ENCODE data around the gene TMEM121.

TMEM121 gene

DNA sequence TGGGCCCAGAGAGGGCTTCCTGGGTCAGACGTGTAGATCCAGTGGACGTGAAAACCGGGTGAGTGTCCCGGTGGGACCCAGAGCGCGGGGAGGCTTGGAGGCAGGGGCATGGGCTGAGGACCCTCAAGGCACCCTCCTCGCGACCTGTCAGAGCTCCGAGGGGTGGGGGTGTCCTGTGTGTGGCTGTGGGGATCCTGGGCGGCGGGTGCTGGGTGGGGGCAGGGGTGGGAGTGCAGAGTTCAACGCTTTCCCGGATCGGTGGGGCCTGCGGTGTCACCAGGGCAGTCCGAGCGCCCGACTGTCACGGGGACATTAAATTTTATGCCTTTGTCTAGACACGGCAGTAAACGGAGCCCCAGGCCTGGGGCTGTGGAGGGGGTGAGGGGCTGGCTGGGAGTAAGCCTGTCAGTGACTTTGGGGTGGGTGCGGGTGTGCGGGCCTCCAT, 1.0 kb downstream of the TMEM121 start:
- H3K4me3 ChIP-seq (ENCODE audit: low read depth in 1 of 2, low read length in 2 of 2): peak overlapping the region; percentile 49 to 66
- no peaks in the 10 kb centered on the region for H3K9me3 ChIP-seq (ENCODE audit: low read length)
- H3K9ac ChIP-seq (ENCODE audit: low read length): no peak overlapping the region
- H3K27me3 ChIP-seq (ENCODE audit: control insufficient read depth in 1 of 2, insufficient read depth in 2 of 2, low read length in 2 of 2): peaks cover 0 to 25% of the 10 kb centered on the region in 2 donors
- H3K36me3 ChIP-seq (ENCODE audit: insufficient read depth, low read length): no peaks in the 10 kb centered on the region
- no peak overlapping the region for H3K27ac ChIP-seq (ENCODE audit: low read depth, low read length)
- peaks cover 4% of the 10 kb centered on the region for H3K4me1 ChIP-seq (ENCODE audit: insufficient read depth, low read length)

- H3K4me3 ChIP-seq (ENCODE audit: low read depth in 1 of 2, low read length in 2 of 2): peak overlapping the region; percentile 50 to 66
- H3K27me3 ChIP-seq (ENCODE audit: control insufficient read depth in 1 of 2, insufficient read depth in 2 of 2, low read length in 2 of 2): peaks cover 0 to 25% of the 10 kb centered on the region in 2 donors
- no peaks in the 10 kb centered on the region for H3K9me3 ChIP-seq (ENCODE audit: low read length)
- peaks cover 4% of the 10 kb centered on the region for H3K4me1 ChIP-seq (ENCODE audit: insufficient read depth, low read length)
- H3K27ac ChIP-seq (ENCODE audit: low read depth, low read length): peak overlapping the region; percentile 58
- H3K9ac ChIP-seq (ENCODE audit: low read length): no peak overlapping the region
- no peaks in the 10 kb centered on the region for H3K36me3 ChIP-seq (ENCODE audit: insufficient read depth, low read length)
Observed at GRCh38 chr14:105527826-105528585, 1.6 kb downstream of the TMEM121 start.

GRCh38 chr14:105528586-105529318, 2.4 kb downstream of the TMEM121 start:
- H3K4me3 ChIP-seq (ENCODE audit: low read depth in 1 of 2, low read length in 2 of 2): peak overlapping the region in 1 of 2 donors; percentile 16
- no peaks in the 10 kb centered on the region for H3K36me3 ChIP-seq (ENCODE audit: insufficient read depth, low read length)
- H3K4me1 ChIP-seq (ENCODE audit: insufficient read depth, low read length): peaks cover 4% of the 10 kb centered on the region
- H3K9me3 ChIP-seq (ENCODE audit: low read length): no peaks in the 10 kb centered on the region
- H3K27me3 ChIP-seq (ENCODE audit: control insufficient read depth in 1 of 2, insufficient read depth in 2 of 2, low read length in 2 of 2): peaks cover 0 to 25% of the 10 kb centered on the region in 2 donors
- H3K9ac ChIP-seq (ENCODE audit: low read length): no peak overlapping the region
- no peak overlapping the region for H3K27ac ChIP-seq (ENCODE audit: low read depth, low read length)

DNA sequence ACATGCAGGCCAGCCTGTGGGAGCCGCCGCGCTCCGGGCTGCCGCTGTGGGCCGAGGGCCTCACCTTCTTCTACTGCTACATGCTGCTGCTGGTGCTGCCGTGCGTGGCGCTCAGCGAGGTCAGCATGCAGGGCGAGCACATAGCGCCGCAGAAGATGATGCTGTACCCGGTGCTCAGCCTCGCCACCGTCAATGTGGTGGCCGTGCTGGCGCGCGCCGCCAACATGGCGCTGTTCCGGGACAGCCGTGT, 2.9 kb downstream of the TMEM121 start:
- Histone ChIP-seq H3K9ac (ENCODE audit: low read length) (no peak overlapping the region), H3K36me3 (ENCODE audit: insufficient read depth, low read length) (no peaks in the 10 kb centered on the region), H3K27me3 (ENCODE audit: control insufficient read depth in 1 of 2, insufficient read depth in 2 of 2, low read length in 2 of 2) (peaks cover 0 to 25% of the 10 kb centered on the region in 2 donors), H3K4me3 (ENCODE audit: low read depth in 1 of 2, low read length in 2 of 2) (no peak overlapping the region), H3K4me1 (ENCODE audit: insufficient read depth, low read length) (peaks cover 4% of the 10 kb centered on the region), H3K27ac (ENCODE audit: low read depth, low read length) (no peak overlapping the region), H3K9me3 (ENCODE audit: low read length) (no peaks in the 10 kb centered on the region)

DNA sequence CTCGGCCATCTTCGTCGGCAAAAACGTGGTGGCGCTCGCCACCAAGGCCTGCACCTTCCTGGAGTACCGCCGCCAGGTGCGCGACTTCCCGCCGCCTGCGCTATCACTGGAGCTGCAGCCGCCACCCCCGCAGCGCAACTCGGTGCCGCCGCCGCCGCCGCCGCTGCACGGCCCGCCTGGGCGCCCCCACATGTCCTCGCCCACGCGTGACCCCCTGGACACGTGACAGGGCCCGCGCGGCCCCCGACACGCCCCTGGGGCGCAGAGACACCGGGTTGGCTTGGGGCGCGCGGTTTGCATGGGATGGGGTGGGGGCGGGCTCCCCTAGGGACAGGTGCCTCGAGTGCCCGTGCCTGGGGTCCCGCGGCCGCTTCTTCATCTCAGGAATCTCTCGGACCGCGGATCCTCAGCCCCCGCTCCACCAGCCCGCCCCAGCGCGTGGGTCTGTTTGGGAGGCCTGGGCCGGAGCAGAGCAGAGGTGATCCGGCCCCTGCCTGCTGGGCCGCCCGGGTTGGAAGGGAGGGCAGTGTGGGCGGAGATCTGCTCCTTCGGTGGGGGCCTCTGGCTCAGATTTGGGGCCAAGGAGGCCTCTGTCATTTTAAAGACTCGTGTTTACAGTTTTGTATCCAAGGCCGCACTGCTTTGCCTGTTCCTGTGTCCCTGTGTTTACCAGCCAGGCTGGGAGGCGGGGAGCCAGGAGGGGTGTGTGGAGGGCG, 3.3 kb downstream of the TMEM121 start:
- Histone ChIP-seq H3K9me3 (ENCODE audit: low read length) (no peaks in the 10 kb centered on the region), H3K4me1 (ENCODE audit: insufficient read depth, low read length) (peaks cover 4% of the 10 kb centered on the region), H3K9ac (ENCODE audit: low read length) (no peak overlapping the region), H3K4me3 (ENCODE audit: low read depth in 1 of 2, low read length in 2 of 2) (no peak overlapping the region), H3K27me3 (ENCODE audit: control insufficient read depth in 1 of 2, insufficient read depth in 2 of 2, low read length in 2 of 2) (peaks cover 0 to 25% of the 10 kb centered on the region in 2 donors), H3K27ac (ENCODE audit: low read depth, low read length) (no peak overlapping the region), H3K36me3 (ENCODE audit: insufficient read depth, low read length) (no peaks in the 10 kb centered on the region)

DNA sequence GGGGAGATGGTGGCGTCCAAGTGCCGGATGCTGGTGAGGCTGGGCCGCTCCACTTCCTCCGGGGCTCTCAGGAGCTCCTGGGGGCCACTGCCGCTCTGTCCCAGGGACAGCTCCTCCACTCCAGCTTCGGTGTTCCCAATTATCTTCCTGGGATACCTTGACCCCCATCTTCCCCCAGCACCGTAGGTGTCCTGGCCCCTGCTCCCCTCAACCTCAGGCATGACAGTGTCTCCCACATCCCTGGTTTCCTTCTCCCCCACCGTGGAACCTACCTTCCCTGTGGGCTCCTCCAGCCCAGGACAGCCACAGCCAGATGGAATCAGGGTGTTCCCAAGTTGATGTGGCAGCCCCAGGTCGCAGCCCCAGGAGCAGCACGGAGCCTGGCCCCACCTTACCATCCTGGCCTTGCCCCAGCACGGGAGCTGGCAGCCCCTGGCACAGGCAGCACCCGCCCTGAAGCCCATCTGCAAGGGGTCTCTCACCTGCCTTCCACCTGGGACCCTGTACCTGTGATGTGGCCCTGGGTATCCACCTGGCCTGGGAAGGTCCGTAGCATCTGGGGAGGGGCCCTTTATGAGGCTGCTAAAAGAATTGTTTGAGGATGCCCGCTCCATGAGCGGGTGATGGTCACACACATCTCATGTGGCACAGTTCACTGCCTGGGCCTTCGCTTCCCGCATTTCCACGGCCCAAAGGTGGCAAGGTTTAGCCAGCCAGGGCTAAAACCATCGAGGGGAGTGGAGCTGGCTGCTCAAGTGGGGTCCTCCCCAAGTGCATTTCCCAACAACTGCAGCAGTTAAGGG, 4.1 kb downstream of the TMEM121 start:
- H3K27ac ChIP-seq (ENCODE audit: low read depth, low read length): no peak overlapping the region
- no peak overlapping the region for H3K4me3 ChIP-seq (ENCODE audit: low read depth in 1 of 2, low read length in 2 of 2)
- peaks cover 0 to 25% of the 10 kb centered on the region in 2 donors for H3K27me3 ChIP-seq (ENCODE audit: control insufficient read depth in 1 of 2, insufficient read depth in 2 of 2, low read length in 2 of 2)
- H3K9ac ChIP-seq (ENCODE audit: low read length): no peak overlapping the region
- H3K4me1 ChIP-seq (ENCODE audit: insufficient read depth, low read length): peaks cover 4% of the 10 kb centered on the region
- no peaks in the 10 kb centered on the region for H3K9me3 ChIP-seq (ENCODE audit: low read length)
- no peaks in the 10 kb centered on the region for H3K36me3 ChIP-seq (ENCODE audit: insufficient read depth, low read length)

GRCh38 chr14:105531088-105531893, 4.9 kb downstream of the TMEM121 start:
- no peaks in the 10 kb centered on the region for H3K36me3 ChIP-seq (ENCODE audit: insufficient read depth, low read length)
- H3K27ac ChIP-seq (ENCODE audit: low read depth, low read length): no peak overlapping the region
- H3K9ac ChIP-seq (ENCODE audit: low read length): no peak overlapping the region
- H3K27me3 ChIP-seq (ENCODE audit: control insufficient read depth in 1 of 2, insufficient read depth in 2 of 2, low read length in 2 of 2): peaks cover 0 to 25% of the 10 kb centered on the region in 2 donors
- H3K4me3 ChIP-seq (ENCODE audit: low read depth in 1 of 2, low read length in 2 of 2): no peak overlapping the region
- no peaks in the 10 kb centered on the region for H3K9me3 ChIP-seq (ENCODE audit: low read length)
- peaks cover 4% of the 10 kb centered on the region for H3K4me1 ChIP-seq (ENCODE audit: insufficient read depth, low read length)

- Histone ChIP-seq H3K9me3 (ENCODE audit: low read length) (no peaks in the 10 kb centered on the region), H3K4me3 (ENCODE audit: low read depth in 1 of 2, low read length in 2 of 2) (no peak overlapping the region), H3K4me1 (ENCODE audit: insufficient read depth, low read length) (peaks cover 4% of the 10 kb centered on the region), H3K9ac (ENCODE audit: low read length) (no peak overlapping the region), H3K36me3 (ENCODE audit: insufficient read depth, low read length) (no peaks in the 10 kb centered on the region), H3K27ac (ENCODE audit: low read depth, low read length) (no peak overlapping the region), H3K27me3 (ENCODE audit: control insufficient read depth in 1 of 2, insufficient read depth in 2 of 2, low read length in 2 of 2) (peaks cover 2 to 24% of the 10 kb centered on the region in 2 donors)
Observed at GRCh38 chr14:105531894-105532623, 5.7 kb downstream of the TMEM121 start.

DNA sequence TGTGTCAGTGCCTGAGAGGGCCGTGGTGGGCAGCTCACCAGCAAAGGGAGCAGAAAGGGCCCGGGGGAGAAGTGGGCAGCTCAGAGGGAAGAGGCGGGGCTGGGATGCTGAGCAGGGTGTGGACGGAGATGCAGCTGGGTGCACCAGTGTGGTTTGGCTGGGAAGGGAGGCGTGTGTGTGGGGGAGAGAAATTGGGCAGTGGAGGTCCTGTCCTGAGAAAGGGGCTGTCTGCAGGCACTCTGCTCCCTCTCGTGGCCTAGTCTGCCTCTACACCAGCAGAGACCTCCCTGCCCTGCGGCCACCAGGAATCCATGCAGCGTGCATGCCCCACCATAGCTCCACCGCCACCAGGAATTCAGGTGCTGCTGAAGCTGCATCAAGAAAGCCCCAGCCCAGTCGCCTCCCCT, 6.4 kb downstream of the TMEM121 start:
- Histone ChIP-seq H3K36me3 (ENCODE audit: insufficient read depth, low read length) (no peaks in the 10 kb centered on the region), H3K9ac (ENCODE audit: low read length) (no peak overlapping the region), H3K27ac (ENCODE audit: low read depth, low read length) (no peak overlapping the region), H3K4me1 (ENCODE audit: insufficient read depth, low read length) (peaks cover 3% of the 10 kb centered on the region), H3K4me3 (ENCODE audit: low read depth in 1 of 2, low read length in 2 of 2) (no peak overlapping the region), H3K9me3 (ENCODE audit: low read length) (no peaks in the 10 kb centered on the region), H3K27me3 (ENCODE audit: control insufficient read depth in 1 of 2, insufficient read depth in 2 of 2, low read length in 2 of 2) (peaks cover 9 to 24% of the 10 kb centered on the region in 2 donors)

DNA sequence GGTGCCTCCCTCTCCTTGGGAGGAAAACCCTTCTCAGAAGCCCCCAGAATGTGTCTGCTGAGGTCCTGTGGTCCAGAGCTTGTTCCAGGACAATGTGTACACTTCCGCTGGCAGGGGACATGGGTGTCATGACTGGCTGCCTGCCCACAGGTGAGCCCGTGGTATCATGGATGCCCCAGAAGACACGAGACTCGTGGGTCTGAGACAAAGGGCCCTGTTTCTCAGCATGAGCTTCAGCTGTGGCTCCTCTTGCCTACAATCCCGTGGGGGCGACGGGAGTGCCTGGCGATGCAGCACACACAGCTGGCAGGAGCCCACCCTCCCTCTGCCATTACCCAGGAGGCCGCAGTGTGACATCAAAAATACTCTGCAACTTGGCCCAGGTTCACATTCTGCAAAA, 7.0 kb downstream of the TMEM121 start:
- no peaks in the 10 kb centered on the region for H3K9me3 ChIP-seq (ENCODE audit: low read length)
- no peak overlapping the region for H3K27ac ChIP-seq (ENCODE audit: low read depth, low read length)
- H3K36me3 ChIP-seq (ENCODE audit: insufficient read depth, low read length): no peaks in the 10 kb centered on the region
- no peak overlapping the region for H3K9ac ChIP-seq (ENCODE audit: low read length)
- peaks cover 10 to 25% of the 10 kb centered on the region in 2 donors for H3K27me3 ChIP-seq (ENCODE audit: control insufficient read depth in 1 of 2, insufficient read depth in 2 of 2, low read length in 2 of 2)
- H3K4me3 ChIP-seq (ENCODE audit: low read depth in 1 of 2, low read length in 2 of 2): no peak overlapping the region
- no peaks in the 10 kb centered on the region for H3K4me1 ChIP-seq (ENCODE audit: insufficient read depth, low read length)

All from muscle layer of colon (tissue), 2 donors.